Amniotic epithelial cell (primary cell): ENCODE measurements around the gene ZIC4.

Experiments used
- DNase-seq: peaks from one replicate; pipeline ENCODE4 v3.0.0-alpha.2; 2010; ENCODE audit warnings: low read depth

The ZIC4 gene

DNA sequence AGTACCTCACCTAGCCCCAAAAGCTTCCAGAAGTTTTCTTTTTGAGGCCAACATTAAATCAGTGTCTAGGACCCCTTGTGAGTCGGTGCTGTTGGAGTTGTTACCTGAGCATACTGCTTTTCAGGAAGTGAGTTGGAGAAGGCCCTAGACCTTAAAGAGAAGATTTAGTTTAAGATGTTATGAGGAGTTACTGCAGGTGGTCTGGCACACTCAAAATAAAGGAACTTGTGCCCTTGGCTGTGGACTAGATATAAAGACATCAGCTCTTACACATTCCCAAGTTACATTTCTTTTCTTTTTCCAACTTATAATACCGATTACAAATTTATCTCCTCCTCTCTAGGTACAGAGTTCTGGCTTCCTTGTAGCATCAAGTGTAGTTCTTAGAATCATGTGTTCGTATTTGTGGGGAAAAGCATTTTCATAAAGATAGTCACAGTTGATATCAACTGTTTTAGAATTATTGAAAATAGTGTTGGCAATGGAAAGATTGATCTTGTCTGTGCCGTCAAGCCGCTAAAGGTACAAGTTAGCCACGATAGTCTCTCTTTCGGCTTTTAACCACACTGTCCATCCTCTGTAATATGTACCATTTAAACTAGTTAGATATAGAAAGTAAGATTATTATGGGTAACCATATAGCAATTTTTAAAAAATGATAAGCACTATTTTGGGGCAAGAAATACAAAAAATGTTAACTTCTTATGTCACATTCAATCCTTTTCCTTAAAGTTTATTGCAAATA lies 11.4 kb upstream of the ZIC4 start:
- no peak for DNase-seq

DNA sequence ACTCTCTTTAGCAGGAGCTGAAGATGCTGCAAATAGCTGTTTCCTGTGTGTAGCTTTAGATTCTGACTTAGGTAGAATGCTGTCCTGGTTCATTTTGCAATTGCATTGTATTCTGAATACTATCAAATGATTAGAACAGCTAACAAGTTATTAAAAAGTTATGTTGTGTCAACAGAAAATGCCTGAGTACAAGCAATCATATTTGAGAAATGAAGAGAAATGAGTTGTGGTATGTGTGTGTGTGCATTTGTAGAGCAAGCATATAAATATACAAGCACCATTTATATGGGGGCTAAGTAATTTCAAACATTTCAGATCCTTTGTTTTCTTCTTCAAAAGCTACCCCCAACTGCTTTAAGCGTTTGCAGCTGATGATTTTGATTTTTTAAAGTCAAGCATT lies 10.6 kb upstream of the ZIC4 start:
- DNase-seq = no peak

DNA sequence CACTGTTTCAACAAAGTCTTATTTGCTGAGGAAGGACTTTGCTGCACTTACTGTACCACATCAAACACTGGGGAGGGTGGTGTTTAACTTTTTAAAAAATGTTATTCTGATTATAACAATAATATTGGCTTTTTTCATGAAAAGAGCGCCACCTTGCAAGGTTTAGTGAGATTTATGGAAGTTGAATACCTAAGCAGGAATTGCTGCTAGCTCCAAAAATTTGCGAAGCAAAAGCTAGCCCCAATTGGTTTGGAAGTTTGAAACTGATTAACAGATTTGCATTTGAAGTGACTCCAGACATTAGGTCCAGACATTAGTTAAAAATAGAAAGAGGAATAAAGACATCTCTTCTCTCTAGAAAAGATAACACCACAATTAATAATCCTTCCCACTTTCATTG lies 9.5 kb upstream of the ZIC4 start:
- DNase-seq = no peak

GRCh38 chr3:147415286-147415685 lies 8.9 kb upstream of the ZIC4 start:
- DNase-seq = no peak

- no peak for DNase-seq
These were observed 8.2 kb upstream of the ZIC4 start for GRCh38 chr3:147414390-147415138.

GRCh38 chr3:147413686-147414389 lies 7.5 kb upstream of the ZIC4 start:
- no peak for DNase-seq

- no peak for DNase-seq
These were observed 6.8 kb upstream of the ZIC4 start for GRCh38 chr3:147412917-147413685.

GRCh38 chr3:147412261-147412916 lies 6.0 kb upstream of the ZIC4 start:
- DNase-seq = no peak

DNA sequence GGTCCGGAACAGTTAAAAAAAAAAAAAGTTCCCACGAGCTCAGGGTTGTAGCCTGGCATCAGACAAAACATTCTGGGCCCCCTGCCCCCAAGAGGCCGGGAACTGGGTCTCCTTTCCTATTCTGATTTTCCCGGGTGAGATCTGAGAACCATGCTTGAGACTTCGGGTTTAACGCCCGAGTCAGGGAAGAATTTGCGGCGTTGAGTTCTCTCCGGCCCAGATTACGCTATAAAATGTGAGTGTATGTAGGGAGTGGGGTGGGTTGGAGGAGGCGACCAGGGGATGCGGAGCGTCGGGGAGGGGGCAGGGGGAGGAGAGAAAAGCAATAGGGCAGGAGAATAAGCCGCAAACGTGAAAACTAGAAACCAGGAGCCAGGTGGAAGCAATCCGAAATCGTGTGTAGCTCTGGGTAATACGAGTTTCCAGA lies 5.5 kb upstream of the ZIC4 start:
- DNase-seq = no peak

DNA sequence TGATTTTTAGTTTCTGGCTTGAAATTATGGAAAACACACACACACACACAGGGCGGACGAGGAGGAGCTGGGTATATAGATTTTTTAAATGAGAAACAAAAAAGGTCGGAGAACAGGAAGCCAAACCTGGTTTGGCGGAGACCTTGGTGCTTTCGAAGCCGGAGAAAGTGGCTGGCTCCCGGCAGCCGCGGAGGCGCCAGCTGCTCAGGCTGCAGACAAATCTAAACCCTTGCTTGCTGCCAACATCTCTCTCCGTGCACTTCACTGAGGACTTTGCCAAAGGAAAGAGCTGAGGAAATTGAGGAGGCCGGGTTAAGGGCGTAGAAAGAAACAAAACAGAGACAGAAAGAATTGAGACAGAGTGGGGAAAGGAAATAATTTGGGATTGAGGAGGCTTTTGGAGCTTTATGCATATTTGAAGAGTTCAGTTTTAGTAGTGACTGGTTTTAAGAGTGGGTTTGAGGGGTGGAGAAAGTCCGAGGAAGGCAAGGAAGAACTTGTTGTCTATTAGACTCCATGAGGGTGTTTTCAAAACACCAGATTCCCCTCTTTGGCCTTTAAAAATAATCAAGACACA lies 5.0 kb upstream of the ZIC4 start:
- no peak for DNase-seq

DNA sequence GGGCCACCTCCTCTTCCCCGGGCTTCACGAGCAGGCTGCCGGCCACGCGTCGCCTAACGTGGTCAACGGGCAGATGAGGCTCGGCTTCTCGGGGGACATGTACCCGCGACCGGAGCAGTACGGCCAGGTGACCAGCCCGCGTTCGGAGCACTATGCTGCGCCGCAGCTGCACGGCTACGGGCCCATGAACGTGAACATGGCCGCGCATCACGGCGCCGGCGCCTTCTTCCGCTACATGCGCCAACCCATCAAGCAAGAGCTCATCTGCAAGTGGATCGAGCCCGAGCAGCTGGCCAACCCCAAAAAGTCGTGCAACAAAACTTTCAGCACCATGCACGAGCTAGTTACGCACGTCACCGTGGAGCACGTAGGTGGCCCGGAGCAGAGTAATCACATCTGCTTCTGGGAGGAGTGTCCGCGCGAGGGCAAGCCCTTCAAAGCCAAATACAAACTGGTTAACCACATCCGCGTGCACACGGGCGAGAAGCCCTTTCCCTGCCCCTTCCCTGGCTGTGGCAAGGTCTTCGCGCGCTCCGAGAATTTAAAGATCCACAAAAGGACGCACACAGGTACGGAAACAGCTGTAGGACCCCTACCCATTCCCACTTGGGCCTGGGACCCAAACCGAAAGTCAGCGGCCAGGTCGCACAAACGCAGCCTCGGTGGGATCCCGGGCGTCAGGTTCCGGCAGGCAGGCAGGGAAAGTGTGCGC lies 4.3 kb upstream of the ZIC4 start:
- no peak for DNase-seq

- DNase-seq = no peak
These were observed 3.8 kb upstream of the ZIC4 start for GRCh38 chr3:147410116-147410525.

- no peak for DNase-seq
These were observed 3.1 kb upstream of the ZIC4 start, which contains the start of gene ZIC1 for GRCh38 chr3:147409143-147410115. Gene ZIC1 (plus strand): TSS chr3:147409365. CDS start chr3:147410113, 748 bp downstream.

DNA sequence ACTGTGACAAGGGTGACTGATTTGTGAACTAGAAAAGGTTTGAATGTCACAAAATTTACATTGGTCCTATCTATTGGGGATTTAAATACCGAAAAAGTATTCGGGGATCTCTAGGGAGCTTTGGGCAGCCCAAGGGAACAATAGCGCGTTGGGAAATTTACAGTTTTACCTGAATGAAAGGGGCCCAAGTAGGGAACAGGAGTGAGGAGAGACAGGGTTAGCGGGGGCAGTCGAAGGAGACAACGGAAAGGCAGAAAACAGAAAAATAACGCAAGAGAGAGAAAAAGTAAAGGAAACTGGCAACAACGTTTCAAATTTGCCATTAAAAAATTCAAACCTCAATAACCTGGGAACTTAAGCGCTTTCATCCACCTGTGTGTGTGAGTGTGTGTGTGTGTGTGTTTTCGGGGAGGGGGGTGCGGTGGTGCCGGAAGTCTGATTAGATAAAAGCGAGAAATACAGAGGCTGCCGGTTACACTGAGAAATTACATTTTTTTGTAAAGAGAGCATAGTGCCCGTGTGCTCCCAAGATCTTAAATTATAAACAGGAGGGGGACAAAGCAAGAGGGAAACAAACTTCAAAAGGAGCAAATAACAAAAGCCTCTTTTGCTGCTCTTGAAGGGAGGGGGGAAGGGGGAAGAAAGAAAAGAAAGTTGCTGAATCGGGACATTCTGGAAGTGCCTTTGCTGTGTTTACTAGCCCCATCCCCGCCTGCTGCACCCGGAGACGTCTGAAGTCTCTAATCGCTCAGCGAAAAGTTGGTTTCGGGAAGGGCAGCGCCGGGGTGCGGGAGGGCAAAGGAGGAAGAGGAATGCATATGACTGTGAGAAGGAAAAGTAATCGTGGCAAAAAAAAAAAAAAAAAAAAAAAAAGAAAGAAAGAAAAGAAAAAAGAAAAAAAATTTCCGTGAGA lies 2.1 kb upstream of the ZIC4 start:
- DNase-seq = no peak

DNA sequence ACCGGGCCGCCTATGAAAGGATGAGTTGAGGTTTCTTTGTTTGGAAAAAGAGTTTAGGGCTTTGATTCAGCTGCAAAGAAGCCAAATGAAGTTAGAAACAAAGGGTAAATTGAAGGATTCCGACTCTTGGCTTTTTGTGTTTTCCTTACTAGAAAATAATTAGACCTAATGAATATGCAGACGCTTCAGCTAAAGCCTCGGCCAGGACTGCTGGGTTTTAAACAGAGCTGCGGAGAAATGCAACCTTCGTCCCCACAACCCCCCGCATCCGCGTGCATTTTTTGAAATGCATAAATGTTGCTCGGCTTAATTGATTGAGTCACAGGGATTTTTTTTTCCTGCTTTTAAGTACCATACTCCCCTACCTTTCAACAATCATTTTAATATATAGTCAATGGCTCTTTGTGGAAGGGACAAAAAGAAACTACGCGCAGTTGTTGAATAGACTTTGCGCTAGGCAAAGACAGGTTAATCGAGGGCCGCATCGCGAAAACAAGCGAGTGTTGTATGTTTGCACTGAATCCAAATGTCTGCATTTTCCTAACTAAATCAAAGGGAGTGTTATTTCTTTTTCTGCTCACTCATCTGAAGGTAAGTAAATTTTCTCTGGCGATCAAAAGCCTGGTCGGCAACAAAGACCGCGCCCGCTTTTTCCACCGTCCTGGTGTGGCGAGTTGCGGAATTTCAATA lies 1.3 kb upstream of the ZIC4 start:
- DNase-seq = no peak

DNA sequence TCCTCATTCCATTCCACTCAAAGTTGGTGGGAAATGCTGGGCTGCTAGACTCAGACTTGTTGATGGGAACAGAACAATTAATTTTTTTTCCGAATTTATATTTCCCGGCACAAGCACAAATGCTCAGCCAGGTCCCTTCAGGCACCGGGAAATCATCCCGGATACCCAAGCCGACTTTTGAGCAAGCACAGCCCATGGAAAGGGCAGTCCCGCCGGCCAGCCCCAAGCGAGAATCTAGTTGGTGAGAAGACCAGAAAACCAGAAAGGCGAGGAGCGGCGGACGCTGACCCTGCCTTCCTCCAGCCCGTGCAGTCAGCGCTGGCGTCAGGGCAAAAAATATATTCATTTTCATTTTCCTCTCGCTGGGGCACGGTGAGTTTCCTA lies 763 bp upstream of the ZIC4 start:
- DNase-seq = no peak

DNA sequence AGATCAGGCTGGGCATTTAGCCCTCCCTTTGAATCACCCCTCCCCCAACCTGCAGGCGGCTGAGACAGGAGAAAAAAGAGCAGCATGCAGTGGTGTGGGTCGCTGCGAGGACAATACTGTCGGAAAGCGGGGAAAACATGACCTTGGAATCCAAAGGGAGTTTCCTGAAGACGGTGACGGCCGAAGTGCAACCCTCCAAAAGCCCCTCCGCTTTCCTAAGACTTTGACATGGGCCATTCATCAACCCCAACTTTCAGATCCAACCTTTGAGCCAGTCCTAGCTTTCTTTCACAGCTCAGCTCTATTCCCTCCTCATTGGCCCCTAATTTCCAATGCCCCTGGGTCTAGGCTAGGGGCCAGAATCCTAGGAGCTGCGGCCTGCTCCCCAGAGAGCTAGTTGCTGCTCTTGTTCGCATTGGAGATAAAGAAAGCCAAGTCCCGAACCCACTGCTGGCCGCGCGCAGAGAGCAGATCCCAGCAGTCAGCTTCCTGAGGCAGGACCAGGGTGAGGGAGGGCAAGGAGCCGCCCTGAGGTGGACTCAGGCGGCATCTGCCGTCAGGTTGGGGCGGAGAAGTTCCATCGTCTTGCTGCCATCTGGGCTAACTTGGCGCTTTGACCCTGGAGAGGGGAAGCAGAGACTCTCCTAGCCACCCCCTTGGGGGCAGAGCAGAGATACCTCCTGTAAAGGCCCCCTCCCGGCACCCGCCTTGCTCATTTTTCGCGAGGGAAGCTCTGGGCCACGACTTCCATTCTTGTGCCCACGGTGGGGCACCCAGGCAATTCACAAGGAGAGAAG lies 914 bp downstream of the ZIC4 start:
- no peak for DNase-seq
